ENCODE results near the gene MSI2. TPM values are rescaled to one million over a fixed set of nuclear protein-coding genes. Genes with fewer than 3 reads are reported as not detected.

The MSI2 gene
- total RNA-seq, 1 donor from 2014 or later, result 23.1 TPM

GRCh38 chr17:57311281-57312216, 55.2 kb downstream of the MSI2 start:
- H3K9me3 Mint-ChIP-seq (ENCODE audit: low read depth), result no peaks in the 10 kb centered on the region
- peaks cover 3% of the 10 kb centered on the region for H3K36me3 Mint-ChIP-seq (ENCODE audit: low read depth)
- no peak overlapping the region for H3K4me3 Mint-ChIP-seq (ENCODE audit: unreplicated experiment)
- no peak overlapping the region for H3K27ac Mint-ChIP-seq (ENCODE audit: unreplicated experiment)
- TF ChIP-seq, protein P1, sequence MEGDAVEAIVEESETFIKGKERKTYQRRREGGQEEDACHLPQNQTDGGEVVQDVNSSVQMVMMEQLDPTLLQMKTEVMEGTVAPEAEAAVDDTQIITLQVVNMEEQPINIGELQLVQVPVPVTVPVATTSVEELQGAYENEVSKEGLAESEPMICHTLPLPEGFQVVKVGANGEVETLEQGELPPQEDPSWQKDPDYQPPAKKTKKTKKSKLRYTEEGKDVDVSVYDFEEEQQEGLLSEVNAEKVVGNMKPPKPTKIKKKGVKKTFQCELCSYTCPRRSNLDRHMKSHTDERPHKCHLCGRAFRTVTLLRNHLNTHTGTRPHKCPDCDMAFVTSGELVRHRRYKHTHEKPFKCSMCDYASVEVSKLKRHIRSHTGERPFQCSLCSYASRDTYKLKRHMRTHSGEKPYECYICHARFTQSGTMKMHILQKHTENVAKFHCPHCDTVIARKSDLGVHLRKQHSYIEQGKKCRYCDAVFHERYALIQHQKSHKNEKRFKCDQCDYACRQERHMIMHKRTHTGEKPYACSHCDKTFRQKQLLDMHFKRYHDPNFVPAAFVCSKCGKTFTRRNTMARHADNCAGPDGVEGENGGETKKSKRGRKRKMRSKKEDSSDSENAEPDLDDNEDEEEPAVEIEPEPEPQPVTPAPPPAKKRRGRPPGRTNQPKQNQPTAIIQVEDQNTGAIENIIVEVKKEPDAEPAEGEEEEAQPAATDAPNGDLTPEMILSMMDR (IDR thresholded peaks at IDR 0.05), result no peak
- DNase-seq (ENCODE audit: low spot score), result no peak
- no peaks in the 10 kb centered on the region for H3K4me1 Mint-ChIP-seq (ENCODE audit: low read depth)
- no peaks in the 10 kb centered on the region for H3K27me3 Mint-ChIP-seq (ENCODE audit: low read depth)

DNA sequence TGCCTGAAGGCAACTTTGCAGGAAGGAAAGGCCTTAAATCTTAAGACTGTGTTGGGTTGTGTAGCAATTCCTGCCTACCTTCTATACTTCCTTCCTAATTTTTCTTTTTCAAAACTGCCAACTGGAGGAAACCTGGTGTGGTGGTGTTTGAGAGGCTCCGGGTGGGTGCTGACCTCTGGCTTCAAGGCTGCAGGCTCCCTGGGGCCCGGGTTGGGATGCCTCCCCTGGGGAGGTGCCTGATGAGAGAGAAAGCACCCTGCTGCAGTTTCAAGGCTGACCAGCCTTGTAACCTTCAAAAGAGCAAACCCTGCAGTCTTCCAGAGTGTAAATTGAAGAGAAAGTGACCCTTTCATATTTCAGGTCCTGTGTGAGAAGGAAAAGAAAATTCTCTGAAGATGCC, 55.9 kb downstream of the MSI2 start:
- H3K27ac Mint-ChIP-seq (ENCODE audit: unreplicated experiment), result no peak overlapping the region
- H3K9me3 Mint-ChIP-seq (ENCODE audit: low read depth), result no peaks in the 10 kb centered on the region
- H3K27me3 Mint-ChIP-seq (ENCODE audit: low read depth), result no peaks in the 10 kb centered on the region
- DNase-seq (ENCODE audit: low spot score), result no peak
- H3K36me3 Mint-ChIP-seq (ENCODE audit: low read depth), result peaks cover 3% of the 10 kb centered on the region
- no peaks in the 10 kb centered on the region for H3K4me1 Mint-ChIP-seq (ENCODE audit: low read depth)
- no peak overlapping the region for H3K4me3 Mint-ChIP-seq (ENCODE audit: unreplicated experiment)
- TF ChIP-seq, protein P1 (IDR thresholded peaks at IDR 0.05), result no peak

DNA sequence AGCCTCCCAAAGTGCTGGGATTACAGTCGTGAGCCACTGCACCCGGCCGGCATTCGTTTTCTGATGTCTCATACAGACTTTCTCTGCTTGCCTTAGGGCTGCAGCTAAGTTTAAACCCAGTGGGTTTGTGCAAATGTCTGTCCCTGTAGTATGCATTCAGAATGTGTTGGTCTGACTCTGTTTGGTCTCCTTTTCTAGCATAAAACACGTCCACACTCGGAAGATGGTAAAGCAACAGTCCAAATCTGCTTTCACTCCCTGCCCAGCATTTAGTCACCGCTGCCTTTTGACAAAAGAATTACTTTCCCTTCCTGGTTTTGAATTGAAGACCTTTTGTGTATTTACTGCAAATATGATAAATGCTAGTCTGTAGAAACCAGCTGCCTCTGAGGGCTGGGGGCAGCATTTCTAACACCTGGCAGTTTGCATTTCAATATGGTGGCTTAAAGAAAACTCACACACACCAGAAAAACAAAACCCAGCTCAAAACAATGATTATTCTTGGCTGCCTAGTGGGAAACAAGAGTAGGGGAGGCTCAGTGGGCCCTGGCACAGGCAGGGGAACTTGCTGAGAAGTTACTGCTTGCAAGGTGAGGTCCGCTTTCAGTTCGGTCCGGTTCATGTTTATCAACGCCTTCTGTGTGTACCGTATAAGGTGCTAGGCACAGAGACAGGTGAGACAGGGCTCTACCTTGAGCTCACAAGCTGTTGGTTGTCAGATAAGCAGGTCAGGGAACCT, 56.9 kb downstream of the MSI2 start:
- DNase-seq (ENCODE audit: low spot score), result no peak
- TF ChIP-seq, protein P1 (IDR thresholded peaks at IDR 0.05), result no peak
- no peak overlapping the region for H3K4me3 Mint-ChIP-seq (ENCODE audit: unreplicated experiment)
- H3K27ac Mint-ChIP-seq (ENCODE audit: unreplicated experiment), result no peak overlapping the region
- no peaks in the 10 kb centered on the region for H3K27me3 Mint-ChIP-seq (ENCODE audit: low read depth)
- no peaks in the 10 kb centered on the region for H3K4me1 Mint-ChIP-seq (ENCODE audit: low read depth)
- peaks cover 3% of the 10 kb centered on the region for H3K36me3 Mint-ChIP-seq (ENCODE audit: low read depth)
- H3K9me3 Mint-ChIP-seq (ENCODE audit: low read depth), result no peaks in the 10 kb centered on the region

DNA sequence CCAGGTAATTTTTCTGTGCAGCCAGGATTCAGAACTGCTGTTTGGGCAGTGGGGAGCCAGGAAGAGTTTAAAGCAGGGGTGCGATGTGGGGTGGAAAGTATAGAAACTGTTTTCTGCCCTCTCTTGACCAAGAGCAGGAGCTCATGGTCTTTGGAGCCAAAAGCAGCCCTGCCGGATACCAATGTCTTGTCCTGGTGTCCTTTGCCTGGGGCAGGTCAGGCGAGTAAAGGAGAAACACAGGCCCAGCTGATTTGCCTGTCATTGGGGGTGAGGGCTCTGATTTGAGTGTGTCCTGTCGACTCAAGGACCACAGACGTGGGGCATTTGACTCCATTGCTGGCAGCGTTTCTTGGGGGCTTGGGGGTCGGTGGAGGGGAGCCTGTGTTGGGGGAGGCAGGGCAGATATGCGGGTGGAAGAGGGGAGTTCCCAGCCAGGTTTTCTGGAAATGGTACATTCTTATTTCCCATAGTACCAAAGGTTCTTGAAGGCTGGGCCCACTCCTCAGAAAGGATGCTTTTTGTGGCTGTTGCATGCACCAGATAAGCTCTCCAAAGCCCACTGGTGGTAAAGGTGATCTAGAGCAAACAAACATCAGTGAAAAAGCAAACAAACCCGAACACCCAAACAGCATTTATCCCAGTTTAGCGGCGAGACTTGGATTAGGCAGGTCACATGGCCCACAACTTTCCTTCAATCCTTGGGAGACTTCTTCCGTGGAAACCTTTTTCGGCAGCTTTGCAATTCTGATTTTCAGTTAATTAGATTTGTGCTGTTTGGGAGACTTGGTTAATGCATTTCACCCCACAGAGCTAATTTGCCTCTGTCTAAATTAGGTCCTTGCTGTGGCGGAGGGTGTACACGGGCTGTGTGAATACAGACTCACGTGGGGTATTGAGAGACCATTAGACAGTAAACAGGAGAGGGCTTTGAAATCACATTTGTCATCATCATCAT, 59.0 kb downstream of the MSI2 start:
- Mint-ChIP-seq H3K9me3 (ENCODE audit: low read depth) (no peaks in the 10 kb centered on the region), H3K4me1 (ENCODE audit: low read depth) (no peaks in the 10 kb centered on the region), H3K4me3 (ENCODE audit: unreplicated experiment) (no peak overlapping the region), H3K36me3 (ENCODE audit: low read depth) (no peaks in the 10 kb centered on the region), H3K27me3 (ENCODE audit: low read depth) (no peaks in the 10 kb centered on the region), H3K27ac (ENCODE audit: unreplicated experiment) (no peak overlapping the region)
- no peak for DNase-seq (ENCODE audit: low spot score)
- TF ChIP-seq, protein P1 (IDR thresholded peaks at IDR 0.05), result no peak

All from chondrocyte (in vitro differentiated cells).